Right lobe of liver (tissue), 4 donors: ENCODE data around the gene METTL16.

Experiments
- POLR2A ChIP-seq: fragments of 450-650 bp; IDR thresholded peaks from one replicate; pipeline ENCODE4 v1.6.1; 2017; ENCODE audit warnings: antibody characterized with exemption, mild to moderate bottlenecking
- TF ChIP-seq, protein P1 (sequence below), 4 donors: fragments of 200-600 bp in 3 of 4; fragments of 450-650 bp in 1 of 4; IDR thresholded peaks; one replicate each; pipeline versions ENCODE4 v1.5.1 to v1.8.0; 2016 to 2022; ENCODE audit warnings: antibody characterized with exemption in 4 of 4, mild to moderate bottlenecking in 2 of 4
- donor health status: DM: no; HTN: no; CAD: no.
- donor health status: DM: no; HTN: no; CAD: no.
- donor health status: DM: no; HTN: yes; CAD: no.

DNA sequence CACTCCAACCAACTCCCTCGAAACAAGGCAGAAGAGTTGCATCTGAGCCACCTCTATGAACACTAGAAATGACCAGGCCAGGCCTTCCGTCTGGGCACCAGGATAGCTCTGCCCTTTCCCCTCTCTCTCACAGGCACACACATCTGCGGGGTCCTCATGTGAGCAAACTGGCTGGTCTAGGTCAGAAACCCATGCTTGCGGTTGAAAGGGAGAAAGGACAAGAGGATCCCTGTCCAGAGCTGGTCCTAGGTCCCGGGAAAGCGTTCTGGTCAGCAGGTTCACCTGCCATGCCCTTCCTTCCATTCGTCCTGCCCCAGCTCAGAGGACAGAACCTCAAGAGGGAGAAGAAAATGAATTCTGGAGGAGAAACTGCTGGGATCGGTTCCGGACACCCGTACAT, 113.5 kb downstream of the METTL16 start:
- TF ChIP-seq, protein P1, sequence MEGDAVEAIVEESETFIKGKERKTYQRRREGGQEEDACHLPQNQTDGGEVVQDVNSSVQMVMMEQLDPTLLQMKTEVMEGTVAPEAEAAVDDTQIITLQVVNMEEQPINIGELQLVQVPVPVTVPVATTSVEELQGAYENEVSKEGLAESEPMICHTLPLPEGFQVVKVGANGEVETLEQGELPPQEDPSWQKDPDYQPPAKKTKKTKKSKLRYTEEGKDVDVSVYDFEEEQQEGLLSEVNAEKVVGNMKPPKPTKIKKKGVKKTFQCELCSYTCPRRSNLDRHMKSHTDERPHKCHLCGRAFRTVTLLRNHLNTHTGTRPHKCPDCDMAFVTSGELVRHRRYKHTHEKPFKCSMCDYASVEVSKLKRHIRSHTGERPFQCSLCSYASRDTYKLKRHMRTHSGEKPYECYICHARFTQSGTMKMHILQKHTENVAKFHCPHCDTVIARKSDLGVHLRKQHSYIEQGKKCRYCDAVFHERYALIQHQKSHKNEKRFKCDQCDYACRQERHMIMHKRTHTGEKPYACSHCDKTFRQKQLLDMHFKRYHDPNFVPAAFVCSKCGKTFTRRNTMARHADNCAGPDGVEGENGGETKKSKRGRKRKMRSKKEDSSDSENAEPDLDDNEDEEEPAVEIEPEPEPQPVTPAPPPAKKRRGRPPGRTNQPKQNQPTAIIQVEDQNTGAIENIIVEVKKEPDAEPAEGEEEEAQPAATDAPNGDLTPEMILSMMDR (IDR thresholded peaks at IDR 0.05): no peak
- TF ChIP-seq POLR2A: no peak
